DOHH2 (cell line): ENCODE results near the gene ST8SIA6.

Experiments used
- H3F3A ChIP-seq: fragments of 200-600 bp; sonication (generic), shearing (Covaris generic); 2 replicates; pipeline ENCODE4 v1.6.0; 2016; ENCODE audit warnings: antibody characterized with exemption, mild to moderate bottlenecking; ENCODE audit not compliant: control insufficient read depth, insufficient read depth
- H3K27ac ChIP-seq: fragments of 200-600 bp; sonication (generic); 2 replicates; pipeline ENCODE4 v1.5.1; 2014; ENCODE audit warnings: low read depth, mild to moderate bottlenecking, low read length, moderate library complexity
- H3K27me3 ChIP-seq: fragments of 200-600 bp; sonication (generic); 2 replicates; pipeline ENCODE4 v1.6.1; 2014; ENCODE audit warnings: mild to moderate bottlenecking, low read length, mixed read lengths; ENCODE audit not compliant: control insufficient read depth
- H3K36me3 ChIP-seq: fragments of 200-600 bp; sonication (generic); 2 replicates; pipeline ENCODE4 v1.6.1; 2014; ENCODE audit warnings: mild to moderate bottlenecking, low read length, moderate library complexity, mixed read lengths; ENCODE audit not compliant: control insufficient read depth
- H3K4me1 ChIP-seq: fragments of 200-600 bp; sonication (generic); 2 replicates; pipeline ENCODE4 v1.6.1; 2014; ENCODE audit warnings: mild to moderate bottlenecking, low read length, mixed read lengths; ENCODE audit not compliant: control insufficient read depth
- H3K4me2 ChIP-seq: fragments of 200-600 bp; sonication (generic); 2 replicates; pipeline ENCODE4 v1.6.0; 2014; ENCODE audit warnings: mild to moderate bottlenecking, low read length, moderate library complexity
- H3K4me3 ChIP-seq: fragments of 200-600 bp; sonication (generic); 2 replicates; pipeline ENCODE4 v1.5.1; 2014; ENCODE audit warnings: mild to moderate bottlenecking, low read length, mixed read lengths
- H3K79me2 ChIP-seq: fragments of 200-600 bp; sonication (generic); 2 replicates; pipeline ENCODE4 v1.6.1; 2014; ENCODE audit warnings: mild to moderate bottlenecking, low read length, mixed read lengths; ENCODE audit not compliant: control insufficient read depth
- H3K9me2 ChIP-seq: fragments of 200-600 bp; sonication (generic); replicated peaks from 2 replicates; pipeline ENCODE4 v1.6.1; 2014; ENCODE audit warnings: mild to moderate bottlenecking, low read length, mixed read lengths; ENCODE audit not compliant: control insufficient read depth
- H3K9me3 ChIP-seq: fragments of 200-600 bp; sonication (generic); 2 replicates; pipeline ENCODE4 v1.6.1; 2014; ENCODE audit warnings: antibody characterized with exemption, low read length, mixed read lengths; ENCODE audit not compliant: control insufficient read depth, insufficient read depth
- H4K20me1 ChIP-seq: fragments of 200-600 bp; sonication (generic); 2 replicates; pipeline ENCODE4 v1.6.0; 2014; ENCODE audit warnings: low read depth, mild to moderate bottlenecking, antibody characterized with exemption, low read length, moderate library complexity; ENCODE audit not compliant: control insufficient read depth, insufficient read depth
- EZH2phosphoT487 ChIP-seq: fragments of 200-600 bp; sonication (generic); IDR thresholded peaks from 2 replicates; pipeline ENCODE4 v1.6.1; 2017; ENCODE audit warnings: borderline replicate concordance, mild to moderate bottlenecking, antibody characterized with exemption, low read length, moderate library complexity, mixed read lengths
- TF ChIP-seq, protein P1 (sequence below): fragments of 200-600 bp; sonication (generic); IDR thresholded peaks from one replicate; pipeline ENCODE4 v1.5.1; 2014; ENCODE audit warnings: antibody characterized with exemption, mild to moderate bottlenecking, low read depth, low read length; ENCODE audit not compliant: poor library complexity, severe bottlenecking

ST8SIA6 gene

DNA sequence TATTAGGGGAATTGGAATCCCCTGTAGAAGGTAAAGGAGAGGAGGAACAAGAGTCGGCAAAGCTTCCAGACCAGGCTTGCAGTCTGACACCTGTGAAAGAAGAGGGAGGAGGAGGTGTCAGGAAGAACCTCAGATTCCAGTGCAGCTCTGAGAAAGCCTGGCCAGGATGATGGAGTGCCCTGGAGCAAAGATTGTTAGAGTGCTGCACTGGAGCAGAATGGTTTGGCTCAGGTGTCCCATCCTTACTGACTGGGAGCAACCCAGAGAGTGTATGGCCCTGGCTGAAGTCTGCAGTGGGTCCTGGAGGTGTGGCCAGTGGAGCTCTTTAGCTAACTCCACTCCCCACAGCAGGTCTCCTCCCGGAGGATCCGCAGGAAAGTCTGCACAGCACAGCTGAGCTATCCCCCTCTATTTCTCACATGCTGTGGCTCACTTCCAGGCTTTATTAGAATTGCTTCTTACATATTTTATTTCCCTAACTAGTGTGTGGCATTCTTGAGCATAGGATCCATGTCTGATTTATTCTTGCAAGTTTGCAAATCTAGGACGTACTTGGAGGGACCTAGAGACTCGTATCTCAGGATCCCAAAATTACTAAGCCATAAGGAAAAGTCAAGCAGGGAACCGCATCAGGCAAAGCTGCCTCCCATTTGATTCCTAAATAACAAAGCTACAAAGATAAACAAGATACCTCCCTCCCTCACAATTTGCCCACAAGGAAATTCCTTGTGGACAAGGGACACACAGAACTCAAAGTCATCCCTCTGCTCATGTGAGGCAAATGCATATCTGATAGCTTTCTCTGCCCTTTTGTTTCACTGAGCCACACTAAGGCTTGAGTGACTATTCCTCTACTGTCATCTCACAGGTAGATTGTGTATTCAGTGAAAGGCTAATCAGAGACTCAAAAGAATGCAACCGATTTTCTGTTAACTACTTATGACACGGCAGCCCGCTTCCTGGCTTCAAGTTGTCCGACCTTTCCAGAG is 167.5 kb downstream of the ST8SIA6 start:
- H3K79me2 ChIP-seq: no peaks in the 10 kb centered on the region
- no peaks in the 10 kb centered on the region for H4K20me1 ChIP-seq
- TF ChIP-seq, protein P1, sequence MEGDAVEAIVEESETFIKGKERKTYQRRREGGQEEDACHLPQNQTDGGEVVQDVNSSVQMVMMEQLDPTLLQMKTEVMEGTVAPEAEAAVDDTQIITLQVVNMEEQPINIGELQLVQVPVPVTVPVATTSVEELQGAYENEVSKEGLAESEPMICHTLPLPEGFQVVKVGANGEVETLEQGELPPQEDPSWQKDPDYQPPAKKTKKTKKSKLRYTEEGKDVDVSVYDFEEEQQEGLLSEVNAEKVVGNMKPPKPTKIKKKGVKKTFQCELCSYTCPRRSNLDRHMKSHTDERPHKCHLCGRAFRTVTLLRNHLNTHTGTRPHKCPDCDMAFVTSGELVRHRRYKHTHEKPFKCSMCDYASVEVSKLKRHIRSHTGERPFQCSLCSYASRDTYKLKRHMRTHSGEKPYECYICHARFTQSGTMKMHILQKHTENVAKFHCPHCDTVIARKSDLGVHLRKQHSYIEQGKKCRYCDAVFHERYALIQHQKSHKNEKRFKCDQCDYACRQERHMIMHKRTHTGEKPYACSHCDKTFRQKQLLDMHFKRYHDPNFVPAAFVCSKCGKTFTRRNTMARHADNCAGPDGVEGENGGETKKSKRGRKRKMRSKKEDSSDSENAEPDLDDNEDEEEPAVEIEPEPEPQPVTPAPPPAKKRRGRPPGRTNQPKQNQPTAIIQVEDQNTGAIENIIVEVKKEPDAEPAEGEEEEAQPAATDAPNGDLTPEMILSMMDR: no peak

DNA sequence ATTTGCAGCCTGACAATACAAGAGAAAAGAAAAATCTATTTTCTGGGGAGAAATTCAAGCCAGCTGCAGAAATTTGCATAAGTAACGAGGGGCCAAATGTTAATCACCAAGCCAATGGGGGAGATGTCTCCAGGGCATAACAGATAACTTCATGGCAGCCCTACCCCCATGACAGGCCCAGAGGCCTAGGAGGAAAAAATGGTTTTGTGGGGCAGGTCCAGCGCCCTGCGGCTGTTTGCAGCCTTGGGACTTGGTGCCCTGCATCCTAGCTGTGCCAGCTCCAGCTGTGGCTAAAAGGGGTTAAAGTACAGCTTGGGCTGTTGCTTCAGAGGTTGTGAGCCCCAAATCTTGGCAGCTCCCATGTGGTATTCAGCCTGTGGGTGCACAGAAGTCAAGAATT is 172.1 kb downstream of the ST8SIA6 start:
- H3K9me2 ChIP-seq: no peaks in the 10 kb centered on the region
- no peak overlapping the region for H3K4me2 ChIP-seq
- no peaks in the 10 kb centered on the region for H3K79me2 ChIP-seq
- no peaks in the 10 kb centered on the region for H4K20me1 ChIP-seq
- no peaks in the 10 kb centered on the region for H3K36me3 ChIP-seq
- H3K4me3 ChIP-seq: no peak overlapping the region
- no peak for TF ChIP-seq EZH2phosphoT487
- TF ChIP-seq, protein P1: no peak
- H3K4me1 ChIP-seq: no peaks in the 10 kb centered on the region
- peaks cover 5% of the 10 kb centered on the region; the same call in 1 of the 2 replicates for H3K9me3 ChIP-seq
- no peak overlapping the region for H3K27ac ChIP-seq
- no peaks in the 10 kb centered on the region for H3F3A ChIP-seq
- no peaks in the 10 kb centered on the region for H3K27me3 ChIP-seq

More for the DNA sequence above, 167.5 kb downstream of the ST8SIA6 start:
- Histone ChIP-seq H3K4me2 (no peak overlapping the region), H3F3A (no peaks in the 10 kb centered on the region), H3K27ac (no peak overlapping the region), H3K4me3 (no peak overlapping the region), H3K4me1 (no peaks in the 10 kb centered on the region), H3K27me3 (no peaks in the 10 kb centered on the region), H3K9me2 (no peaks in the 10 kb centered on the region), H3K36me3 (no peaks in the 10 kb centered on the region), H3K9me3 (peaks cover 5% of the 10 kb centered on the region; the same call in 1 of the 2 replicates)

DNA sequence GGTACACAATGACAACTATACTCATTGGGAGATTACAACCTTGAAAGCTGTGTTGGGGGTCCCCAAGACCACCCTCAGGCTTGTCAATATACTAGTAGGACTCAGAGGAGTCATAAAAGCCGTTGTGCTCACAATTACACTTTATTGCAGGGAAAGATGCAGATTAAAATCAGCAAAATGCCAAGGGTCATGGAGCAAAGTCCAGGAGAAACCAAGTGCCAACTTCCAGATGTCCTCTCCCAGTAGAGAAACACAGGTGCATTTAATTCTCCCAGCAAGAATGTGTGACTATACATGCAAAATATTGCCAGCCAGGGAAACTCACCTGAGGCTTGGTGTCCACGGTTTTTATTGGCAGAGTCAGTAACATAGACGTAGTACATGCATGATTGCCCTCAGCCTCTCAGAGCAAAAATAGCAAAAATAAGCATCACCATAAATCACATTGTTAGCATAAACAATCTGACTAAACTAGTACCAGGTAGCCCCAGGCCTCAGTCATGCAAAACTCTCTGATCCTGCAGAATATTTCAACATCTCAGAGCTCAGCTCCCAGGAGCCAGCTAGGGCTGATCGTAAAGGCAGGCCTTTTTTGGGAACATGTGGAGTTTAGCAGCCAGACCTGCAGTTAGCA is 175.7 kb downstream of the ST8SIA6 start:
- H3K9me3 ChIP-seq: peaks cover 5% of the 10 kb centered on the region; the same call in 1 of the 2 replicates
- H3F3A ChIP-seq: no peaks in the 10 kb centered on the region
- H3K79me2 ChIP-seq: no peaks in the 10 kb centered on the region
- no peaks in the 10 kb centered on the region for H3K36me3 ChIP-seq
- no peak overlapping the region for H3K27ac ChIP-seq
- no peak overlapping the region for H3K4me3 ChIP-seq
- TF ChIP-seq, protein P1: no peak
- TF ChIP-seq EZH2phosphoT487: no peak
- no peaks in the 10 kb centered on the region for H4K20me1 ChIP-seq
- no peak overlapping the region for H3K4me2 ChIP-seq
- no peaks in the 10 kb centered on the region for H3K9me2 ChIP-seq
- H3K27me3 ChIP-seq: no peaks in the 10 kb centered on the region
- no peaks in the 10 kb centered on the region for H3K4me1 ChIP-seq
